ENCODE results near the gene PTPN13.
"Not testable (repeated sequence)": the region's sequence is repeated elsewhere in the genome, so short reads cannot be mapped to it uniquely, and the experiment has no call there.

The PTPN13 gene

DNA sequence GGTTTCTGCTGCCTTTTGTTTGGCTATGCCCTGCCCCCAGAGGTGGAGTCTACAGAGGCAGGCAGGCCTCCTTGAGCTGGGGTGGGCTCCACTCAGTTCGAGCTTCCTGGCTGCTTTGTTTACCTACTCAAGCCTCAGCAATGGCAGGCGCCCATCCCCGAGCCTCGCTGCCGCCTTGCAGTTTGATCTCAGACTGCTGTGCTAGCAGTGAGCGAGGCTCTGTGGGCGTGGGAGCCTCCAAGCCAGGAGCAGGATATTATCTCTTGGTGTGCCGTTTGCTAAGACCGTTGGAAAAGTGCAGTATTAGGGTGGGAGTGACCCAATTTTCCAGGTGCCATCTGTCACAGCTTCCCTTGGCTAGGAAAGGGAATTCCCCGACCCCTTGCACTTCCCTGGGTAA, 62.7 kb downstream of the PTPN13 start:
- not testable (repeated sequence) for H3K4me2 ChIP-seq (ENCODE audit: low read length); H3K4me1 ChIP-seq (ENCODE audit: control insufficient read depth, low read depth, low read length); H2BK120ac ChIP-seq (ENCODE audit: low read depth, low read length); H2AK5ac ChIP-seq (ENCODE audit: low read length); H3K4ac ChIP-seq (ENCODE audit: low read depth, low read length); H2BK15ac ChIP-seq (replicated peaks; ENCODE audit: low read depth); H3K79me2 ChIP-seq (ENCODE audit: control insufficient read depth, insufficient read depth, low read length); H2BK5ac ChIP-seq (ENCODE audit: low read length); DNase-seq; H3K79me1 ChIP-seq (ENCODE audit: low read length); H4K5ac ChIP-seq (ENCODE audit: low read length); H3K9ac ChIP-seq (ENCODE audit: low read length); H3K56ac ChIP-seq (ENCODE audit: low read length); H3K27ac ChIP-seq (ENCODE audit: low read depth, low read length); H3K18ac ChIP-seq (ENCODE audit: low read length); H3K4me3 ChIP-seq (ENCODE audit: low read length); H3K27me3 ChIP-seq (ENCODE audit: insufficient read depth, low read length, poor library complexity); H3K36me3 ChIP-seq (ENCODE audit: control insufficient read depth, insufficient read depth, low read length); H4K8ac ChIP-seq (ENCODE audit: low read depth, low read length); H3K23ac ChIP-seq (ENCODE audit: low read length)
- WGBS (ENCODE audit: extremely low coverage, insufficient coverage, low lambda C conversion rate), result no CpG with 5 or more reads among the region's 10 CpGs

DNA sequence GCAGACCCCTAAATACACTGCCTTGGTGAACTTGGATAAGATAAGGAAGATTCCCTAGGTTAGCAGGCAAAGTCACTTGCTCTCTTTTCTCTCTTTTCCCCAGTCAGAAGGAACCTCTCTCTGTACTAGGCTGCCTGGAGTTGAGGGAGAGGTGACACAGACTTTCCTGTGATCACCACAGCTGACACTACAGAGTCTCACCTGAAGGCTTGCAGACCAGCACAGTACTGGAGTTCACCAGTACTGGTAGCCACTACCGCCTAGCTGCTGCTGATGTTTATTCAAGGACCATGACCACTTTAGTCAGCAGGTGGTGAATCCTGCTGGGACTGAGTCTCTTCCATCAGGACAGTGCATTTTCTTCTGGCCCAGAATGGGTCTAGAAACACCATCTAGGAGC, 63.3 kb downstream of the PTPN13 start:
- H3K4me3 ChIP-seq (ENCODE audit: low read length), result no peak overlapping the region
- H3K4me1 ChIP-seq (ENCODE audit: control insufficient read depth, low read depth, low read length), result no peaks in the 10 kb centered on the region
- no peak overlapping the region for H2BK15ac ChIP-seq (replicated peaks; ENCODE audit: low read depth)
- H3K27ac ChIP-seq (ENCODE audit: low read depth, low read length), result no peak overlapping the region
- no peaks in the 10 kb centered on the region for H3K27me3 ChIP-seq (ENCODE audit: insufficient read depth, low read length, poor library complexity)
- no peaks in the 10 kb centered on the region for H3K36me3 ChIP-seq (ENCODE audit: control insufficient read depth, insufficient read depth, low read length)
- H2AK5ac ChIP-seq (ENCODE audit: low read length), result no peak overlapping the region
- DNase-seq, result no peak
- no peak overlapping the region for H3K56ac ChIP-seq (ENCODE audit: low read length)
- no CpG with 5 or more reads among the region's 1 CpG for WGBS (ENCODE audit: extremely low coverage, insufficient coverage, low lambda C conversion rate)
- no peak overlapping the region for H4K8ac ChIP-seq (ENCODE audit: low read depth, low read length)
- no peak overlapping the region for H3K9ac ChIP-seq (ENCODE audit: low read length)
- no peak overlapping the region for H3K4ac ChIP-seq (ENCODE audit: low read depth, low read length)
- H4K5ac ChIP-seq (ENCODE audit: low read length), result no peak overlapping the region
- no peak overlapping the region for H3K4me2 ChIP-seq (ENCODE audit: low read length)
- H2BK120ac ChIP-seq (ENCODE audit: low read depth, low read length), result no peak overlapping the region
- H3K23ac ChIP-seq (ENCODE audit: low read length), result no peak overlapping the region
- peaks cover 2% of the 10 kb centered on the region for H3K79me1 ChIP-seq (ENCODE audit: low read length)
- H2BK5ac ChIP-seq (ENCODE audit: low read length), result no peak overlapping the region
- H3K18ac ChIP-seq (ENCODE audit: low read length), result no peak overlapping the region
- H3K79me2 ChIP-seq (ENCODE audit: control insufficient read depth, insufficient read depth, low read length), result no peaks in the 10 kb centered on the region

DNA sequence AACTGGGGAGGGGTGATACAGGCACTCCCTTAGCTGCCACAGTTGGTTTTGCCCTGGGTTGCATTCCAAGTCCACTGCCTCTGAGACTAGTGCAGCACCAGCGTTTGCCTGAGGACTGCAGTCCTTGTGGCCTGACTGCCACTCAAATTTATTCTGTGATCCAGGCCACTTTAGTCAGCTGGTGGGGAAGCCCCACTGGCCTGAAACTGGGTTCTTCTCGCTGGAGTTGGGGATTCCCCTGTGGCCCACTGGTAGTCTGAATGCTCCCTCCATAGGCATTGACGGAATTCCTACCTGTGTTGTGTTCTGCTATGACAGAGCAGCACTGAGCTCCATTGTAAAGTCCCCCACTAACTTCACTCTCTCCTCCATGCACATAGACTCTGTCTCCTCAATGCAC, 63.8 kb downstream of the PTPN13 start:
- Histone ChIP-seq H3K4me3 (ENCODE audit: low read length) (no peak overlapping the region), H2AK5ac (ENCODE audit: low read length) (no peak overlapping the region), H4K8ac (ENCODE audit: low read depth, low read length) (no peak overlapping the region), H3K23ac (ENCODE audit: low read length) (no peak overlapping the region), H3K27ac (ENCODE audit: low read depth, low read length) (no peak overlapping the region), H3K56ac (ENCODE audit: low read length) (no peak overlapping the region), H3K4me2 (ENCODE audit: low read length) (no peak overlapping the region), H3K79me1 (ENCODE audit: low read length) (peaks cover 2% of the 10 kb centered on the region), H3K79me2 (ENCODE audit: control insufficient read depth, insufficient read depth, low read length) (no peaks in the 10 kb centered on the region), H3K27me3 (ENCODE audit: insufficient read depth, low read length, poor library complexity) (no peaks in the 10 kb centered on the region), H2BK120ac (ENCODE audit: low read depth, low read length) (no peak overlapping the region), H3K4ac (ENCODE audit: low read depth, low read length) (no peak overlapping the region), H2BK15ac (replicated peaks; ENCODE audit: low read depth) (no peak overlapping the region), H3K18ac (ENCODE audit: low read length) (no peak overlapping the region), H3K36me3 (ENCODE audit: control insufficient read depth, insufficient read depth, low read length) (no peaks in the 10 kb centered on the region), H2BK5ac (ENCODE audit: low read length) (no peak overlapping the region), H3K4me1 (ENCODE audit: control insufficient read depth, low read depth, low read length) (no peaks in the 10 kb centered on the region), H3K9ac (ENCODE audit: low read length) (no peak overlapping the region), H4K5ac (ENCODE audit: low read length) (no peak overlapping the region)
- no peak for DNase-seq
- WGBS (ENCODE audit: extremely low coverage, insufficient coverage, low lambda C conversion rate), result no CpG with 5 or more reads among the region's 3 CpGs

DNA sequence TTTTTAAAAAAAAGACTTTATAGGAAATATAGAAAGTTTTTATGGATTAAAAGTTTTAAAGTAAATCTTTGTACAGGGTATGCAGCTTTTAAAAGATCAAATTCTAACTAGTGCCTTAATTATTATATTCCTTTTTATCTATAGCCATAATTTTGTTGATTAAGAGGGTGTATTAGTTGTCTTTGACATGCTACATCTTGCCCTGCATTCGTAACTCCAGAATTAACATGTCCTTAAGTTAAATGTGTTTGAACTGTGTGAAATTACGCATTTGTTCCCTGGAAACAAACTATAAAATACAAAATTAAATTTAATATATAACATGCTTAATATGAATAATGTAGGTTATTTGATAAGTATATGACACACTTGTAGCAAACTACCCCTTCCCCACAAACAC, 66.3 kb downstream of the PTPN13 start:
- H3K4me1 ChIP-seq (ENCODE audit: control insufficient read depth, low read depth, low read length), result no peaks in the 10 kb centered on the region
- H3K23ac ChIP-seq (ENCODE audit: low read length), result no peak overlapping the region
- no peak overlapping the region for H3K27ac ChIP-seq (ENCODE audit: low read depth, low read length)
- H2BK15ac ChIP-seq (replicated peaks; ENCODE audit: low read depth), result no peak overlapping the region
- no peak overlapping the region for H2BK120ac ChIP-seq (ENCODE audit: low read depth, low read length)
- H3K27me3 ChIP-seq (ENCODE audit: insufficient read depth, low read length, poor library complexity), result no peaks in the 10 kb centered on the region
- DNase-seq, result no peak
- no CpG with 5 or more reads among the region's 2 CpGs for WGBS (ENCODE audit: extremely low coverage, insufficient coverage, low lambda C conversion rate)
- no peak overlapping the region for H3K4me3 ChIP-seq (ENCODE audit: low read length)
- H4K8ac ChIP-seq (ENCODE audit: low read depth, low read length), result no peak overlapping the region
- no peak overlapping the region for H3K56ac ChIP-seq (ENCODE audit: low read length)
- H3K18ac ChIP-seq (ENCODE audit: low read length), result no peak overlapping the region
- no peaks in the 10 kb centered on the region for H3K36me3 ChIP-seq (ENCODE audit: control insufficient read depth, insufficient read depth, low read length)
- H2BK5ac ChIP-seq (ENCODE audit: low read length), result no peak overlapping the region
- no peak overlapping the region for H3K9ac ChIP-seq (ENCODE audit: low read length)
- peaks cover 2% of the 10 kb centered on the region for H3K79me1 ChIP-seq (ENCODE audit: low read length)
- H4K5ac ChIP-seq (ENCODE audit: low read length), result no peak overlapping the region
- no peak overlapping the region for H2AK5ac ChIP-seq (ENCODE audit: low read length)
- H3K79me2 ChIP-seq (ENCODE audit: control insufficient read depth, insufficient read depth, low read length), result no peaks in the 10 kb centered on the region
- no peak overlapping the region for H3K4ac ChIP-seq (ENCODE audit: low read depth, low read length)
- H3K4me2 ChIP-seq (ENCODE audit: low read length), result no peak overlapping the region

DNA sequence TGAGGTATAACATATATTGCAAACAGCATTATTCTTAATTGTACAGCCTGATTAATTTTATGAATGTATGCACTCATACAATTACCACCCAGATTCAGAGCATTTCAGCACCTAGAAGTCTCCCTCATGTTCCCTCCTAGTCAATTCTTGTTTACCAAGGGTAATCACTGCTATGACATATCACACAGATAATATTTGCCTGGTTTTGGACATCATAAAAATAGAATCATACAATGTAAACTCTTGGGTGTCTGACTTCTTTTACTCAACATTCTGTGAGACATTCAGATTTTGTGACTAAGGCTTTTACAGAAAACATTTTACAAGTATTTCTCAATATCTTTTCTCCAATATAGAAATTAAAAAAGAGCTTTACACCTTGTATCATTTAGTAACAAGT, 66.9 kb downstream of the PTPN13 start:
- H2BK5ac ChIP-seq (ENCODE audit: low read length), result no peak overlapping the region
- H3K36me3 ChIP-seq (ENCODE audit: control insufficient read depth, insufficient read depth, low read length), result no peaks in the 10 kb centered on the region
- H3K23ac ChIP-seq (ENCODE audit: low read length), result no peak overlapping the region
- H3K4me2 ChIP-seq (ENCODE audit: low read length), result no peak overlapping the region
- no peak overlapping the region for H4K8ac ChIP-seq (ENCODE audit: low read depth, low read length)
- no peaks in the 10 kb centered on the region for H3K4me1 ChIP-seq (ENCODE audit: control insufficient read depth, low read depth, low read length)
- no peak overlapping the region for H3K27ac ChIP-seq (ENCODE audit: low read depth, low read length)
- no peak overlapping the region for H3K4ac ChIP-seq (ENCODE audit: low read depth, low read length)
- H4K5ac ChIP-seq (ENCODE audit: low read length), result no peak overlapping the region
- H3K56ac ChIP-seq (ENCODE audit: low read length), result no peak overlapping the region
- H3K79me1 ChIP-seq (ENCODE audit: low read length), result peaks cover 2% of the 10 kb centered on the region
- DNase-seq, result no peak
- no peak overlapping the region for H2BK120ac ChIP-seq (ENCODE audit: low read depth, low read length)
- H2AK5ac ChIP-seq (ENCODE audit: low read length), result no peak overlapping the region
- no peak overlapping the region for H2BK15ac ChIP-seq (replicated peaks; ENCODE audit: low read depth)
- no peak overlapping the region for H3K9ac ChIP-seq (ENCODE audit: low read length)
- no peak overlapping the region for H3K4me3 ChIP-seq (ENCODE audit: low read length)
- H3K27me3 ChIP-seq (ENCODE audit: insufficient read depth, low read length, poor library complexity), result no peaks in the 10 kb centered on the region
- H3K79me2 ChIP-seq (ENCODE audit: control insufficient read depth, insufficient read depth, low read length), result no peaks in the 10 kb centered on the region
- H3K18ac ChIP-seq (ENCODE audit: low read length), result no peak overlapping the region

DNA sequence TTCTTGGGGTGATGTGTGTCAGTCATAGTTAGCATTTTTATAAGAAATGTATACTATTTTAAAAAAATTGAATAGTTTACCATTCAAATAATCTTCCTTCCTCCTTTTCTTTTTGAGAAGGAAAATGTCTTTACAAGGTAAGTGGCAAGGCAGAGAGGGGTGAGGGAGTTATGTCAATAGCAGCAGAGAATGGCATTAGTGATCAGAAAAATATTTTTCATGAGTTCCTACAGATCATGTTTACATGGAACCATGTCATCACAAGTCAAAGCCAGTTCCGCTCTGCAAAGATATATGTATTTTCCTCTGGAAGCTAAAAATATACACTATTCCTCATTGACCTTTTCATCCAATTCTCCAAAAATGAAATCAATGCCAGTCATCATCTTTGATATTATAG, 67.3 kb downstream of the PTPN13 start:
- Histone ChIP-seq H3K18ac (ENCODE audit: low read length) (no peak overlapping the region), H3K27me3 (ENCODE audit: insufficient read depth, low read length, poor library complexity) (no peaks in the 10 kb centered on the region), H2BK120ac (ENCODE audit: low read depth, low read length) (no peak overlapping the region), H3K9ac (ENCODE audit: low read length) (no peak overlapping the region), H3K4me3 (ENCODE audit: low read length) (no peak overlapping the region), H3K79me2 (ENCODE audit: control insufficient read depth, insufficient read depth, low read length) (no peaks in the 10 kb centered on the region), H2BK15ac (replicated peaks; ENCODE audit: low read depth) (no peak overlapping the region), H3K4me2 (ENCODE audit: low read length) (no peak overlapping the region), H2AK5ac (ENCODE audit: low read length) (no peak overlapping the region), H3K4me1 (ENCODE audit: control insufficient read depth, low read depth, low read length) (no peaks in the 10 kb centered on the region), H4K8ac (ENCODE audit: low read depth, low read length) (no peak overlapping the region), H2BK5ac (ENCODE audit: low read length) (no peak overlapping the region), H3K23ac (ENCODE audit: low read length) (no peak overlapping the region), H4K5ac (ENCODE audit: low read length) (no peak overlapping the region), H3K4ac (ENCODE audit: low read depth, low read length) (no peak overlapping the region), H3K56ac (ENCODE audit: low read length) (no peak overlapping the region), H3K27ac (ENCODE audit: low read depth, low read length) (no peak overlapping the region), H3K79me1 (ENCODE audit: low read length) (peaks cover 2% of the 10 kb centered on the region), H3K36me3 (ENCODE audit: control insufficient read depth, insufficient read depth, low read length) (no peaks in the 10 kb centered on the region)
- no CpG with 5 or more reads among the region's 1 CpG for WGBS (ENCODE audit: extremely low coverage, insufficient coverage, low lambda C conversion rate)
- no peak for DNase-seq
